M059J (cell line): ENCODE measurements around the gene GGA2. TPM values are rescaled to one million over a fixed set of nuclear protein-coding genes. Genes with fewer than 3 reads are reported as not detected.
A peak's percentile ranks its signal among the peaks of the same experiment; 100 is the strongest.
"Not testable (repeated sequence)": the region's sequence is repeated elsewhere in the genome, so short reads cannot be mapped to it uniquely, and the experiment has no call there.

ENCODE experiments used
- DNase-seq: peaks from one replicate; pipeline ENCODE4 v3.0.0-alpha.2; 2012; ENCODE audit warnings: low read depth
- total RNA-seq: library from RNA; depleted of rRNA; stranded (reverse); fragments of >200 nt; shearing (Covaris generic); gene quantifications from 2 replicates; pipeline ENCODE4 v1.2.3, GENCODE V29; 2014; rRNA removed

Gene GGA2, protein sequence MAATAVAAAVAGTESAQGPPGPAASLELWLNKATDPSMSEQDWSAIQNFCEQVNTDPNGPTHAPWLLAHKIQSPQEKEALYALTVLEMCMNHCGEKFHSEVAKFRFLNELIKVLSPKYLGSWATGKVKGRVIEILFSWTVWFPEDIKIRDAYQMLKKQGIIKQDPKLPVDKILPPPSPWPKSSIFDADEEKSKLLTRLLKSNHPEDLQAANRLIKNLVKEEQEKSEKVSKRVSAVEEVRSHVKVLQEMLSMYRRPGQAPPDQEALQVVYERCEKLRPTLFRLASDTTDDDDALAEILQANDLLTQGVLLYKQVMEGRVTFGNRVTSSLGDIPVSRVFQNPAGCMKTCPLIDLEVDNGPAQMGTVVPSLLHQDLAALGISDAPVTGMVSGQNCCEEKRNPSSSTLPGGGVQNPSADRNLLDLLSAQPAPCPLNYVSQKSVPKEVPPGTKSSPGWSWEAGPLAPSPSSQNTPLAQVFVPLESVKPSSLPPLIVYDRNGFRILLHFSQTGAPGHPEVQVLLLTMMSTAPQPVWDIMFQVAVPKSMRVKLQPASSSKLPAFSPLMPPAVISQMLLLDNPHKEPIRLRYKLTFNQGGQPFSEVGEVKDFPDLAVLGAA
- total RNA-seq, result 4.4 and 19.3 TPM in 2 replicates

- peak; percentile 72 for DNase-seq
Observed at GRCh38 chr16:23510164-23510914, at the start of gene GGA2. GGA2 (minus strand) TSS chr16:23510494; CDS start chr16:23510411, 83 bp downstream.

DNA sequence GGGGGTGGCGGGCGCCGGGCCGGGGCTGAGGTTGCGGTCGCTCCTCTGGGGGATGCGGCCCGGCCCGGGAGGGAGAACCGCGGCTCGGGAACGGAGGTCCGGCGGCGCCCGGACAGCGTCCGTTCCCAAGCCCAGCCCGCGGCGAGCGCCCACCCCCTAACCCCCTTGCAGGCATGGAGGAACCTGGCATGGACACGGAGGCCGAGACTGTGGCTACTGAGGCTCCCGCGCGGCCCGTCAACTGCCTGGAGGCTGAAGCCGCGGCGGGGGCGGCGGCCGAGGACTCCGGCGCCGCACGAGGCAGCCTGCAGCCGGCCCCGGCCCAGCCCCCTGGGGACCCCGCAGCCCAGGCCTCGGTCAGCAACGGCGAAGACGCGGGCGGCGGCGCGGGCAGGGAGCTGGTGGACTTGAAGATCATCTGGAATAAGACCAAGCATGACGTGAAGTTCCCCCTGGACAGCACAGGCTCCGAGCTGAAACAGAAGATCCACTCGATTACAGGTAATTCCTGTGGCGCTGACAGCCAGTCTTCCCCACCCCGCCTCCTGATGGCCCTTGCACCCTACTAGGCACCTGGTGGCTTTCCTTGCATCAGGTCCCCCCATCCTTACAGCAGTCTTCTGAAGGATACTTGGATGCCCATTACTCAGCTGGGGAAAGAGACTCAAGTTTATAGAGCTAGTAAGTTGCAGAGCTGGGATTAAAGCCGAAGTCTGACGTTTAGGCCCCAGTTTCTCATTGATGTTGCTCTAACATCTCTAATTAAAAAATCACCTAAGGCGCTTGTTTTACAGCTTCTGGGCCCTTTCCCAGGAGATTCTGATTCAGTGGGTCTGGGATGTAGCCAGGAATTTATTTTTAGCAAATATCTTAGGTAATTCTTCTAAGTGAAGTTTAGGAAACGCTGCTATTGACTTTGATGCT lies 47.7 kb upstream of the GGA2 start:
- peak; percentile 69 for DNase-seq

GRCh38 chr16:23556881-23557778 lies 46.8 kb upstream of the GGA2 start, which contains the start of the genes EARS2 and UBFD1:
EARS2 (minus strand) TSS chr16:23557350; CDS start chr16:23557343, 7 bp downstream.
UBFD1 (plus strand) TSS chr16:23557727; CDS start chr16:23557743, 16 bp downstream.
- peak; percentile 98 for DNase-seq

DNA sequence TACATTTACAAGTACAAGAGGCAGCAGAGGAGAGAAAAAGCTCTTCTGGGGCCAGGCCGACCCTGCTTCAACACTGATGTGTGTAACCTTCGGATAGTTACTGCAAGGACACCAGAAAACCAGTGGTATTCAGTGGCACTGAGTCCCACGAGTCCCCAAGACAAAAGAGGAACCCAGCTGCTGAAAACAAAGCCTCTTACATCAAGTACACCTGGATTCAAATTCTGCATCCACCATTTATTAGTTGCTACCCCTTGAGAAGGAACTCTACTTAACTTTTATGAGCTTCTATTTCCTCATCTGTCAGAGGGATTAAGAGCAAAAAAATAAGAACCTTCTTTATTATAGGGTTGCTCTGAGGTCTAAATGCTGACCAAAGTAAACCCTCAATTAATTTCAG lies 44.2 kb upstream of the GGA2 start:
- DNase-seq, result no peak

DNA sequence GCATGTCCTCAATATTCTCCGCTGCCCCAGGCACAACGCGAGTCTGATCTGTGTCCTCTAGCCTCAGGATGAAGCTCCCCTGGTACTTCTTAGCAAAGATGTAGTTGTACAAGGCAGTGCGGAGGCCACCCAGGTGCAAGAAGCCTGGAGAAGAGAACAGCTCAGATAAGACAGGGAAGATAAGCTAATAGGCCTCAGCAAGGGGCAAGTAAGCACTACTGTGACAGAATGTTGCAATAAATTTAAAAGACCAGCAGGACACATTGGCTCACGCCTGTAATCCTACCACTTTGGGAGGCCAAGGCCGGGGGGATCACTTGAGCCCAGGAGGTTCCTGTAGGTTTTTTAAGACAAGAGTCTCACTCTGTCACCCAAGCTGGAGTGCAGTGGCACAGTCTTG lies 41.9 kb upstream of the GGA2 start:
- no peak for DNase-seq

- DNase-seq, result no peak
Observed at GRCh38 chr16:23549938-23550337, 39.6 kb upstream of the GGA2 start.

DNA sequence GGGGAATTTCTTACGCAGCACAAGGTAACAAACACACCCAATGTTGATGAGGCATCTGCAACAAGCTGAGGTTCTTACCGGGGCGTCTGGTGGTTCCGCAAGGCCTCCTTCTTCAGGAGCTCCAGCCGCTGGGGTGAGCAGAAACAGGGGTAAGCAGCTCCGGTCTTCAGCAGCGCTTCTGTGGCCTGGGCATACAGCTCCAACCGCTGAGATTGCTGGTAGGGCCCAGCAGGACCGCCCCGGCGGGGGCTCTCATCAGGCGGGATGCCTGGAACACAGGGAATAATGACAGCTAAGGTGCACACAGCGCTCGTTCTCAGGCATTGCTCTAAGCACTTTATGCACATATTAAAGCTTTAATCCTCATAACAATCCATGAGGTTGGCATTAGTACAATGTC lies 34.1 kb upstream of the GGA2 start:
- no peak for DNase-seq

- DNase-seq, result not testable (repeated sequence)
Observed at GRCh38 chr16:23540817-23541178, 30.5 kb upstream of the GGA2 start.

- DNase-seq, result no peak
Observed at GRCh38 chr16:23539984-23540816, 29.9 kb upstream of the GGA2 start.

GRCh38 chr16:23538919-23539278 lies 28.6 kb upstream of the GGA2 start:
- no peak for DNase-seq

- no peak for DNase-seq
Observed at GRCh38 chr16:23537390-23537789, 27.1 kb upstream of the GGA2 start.

DNA sequence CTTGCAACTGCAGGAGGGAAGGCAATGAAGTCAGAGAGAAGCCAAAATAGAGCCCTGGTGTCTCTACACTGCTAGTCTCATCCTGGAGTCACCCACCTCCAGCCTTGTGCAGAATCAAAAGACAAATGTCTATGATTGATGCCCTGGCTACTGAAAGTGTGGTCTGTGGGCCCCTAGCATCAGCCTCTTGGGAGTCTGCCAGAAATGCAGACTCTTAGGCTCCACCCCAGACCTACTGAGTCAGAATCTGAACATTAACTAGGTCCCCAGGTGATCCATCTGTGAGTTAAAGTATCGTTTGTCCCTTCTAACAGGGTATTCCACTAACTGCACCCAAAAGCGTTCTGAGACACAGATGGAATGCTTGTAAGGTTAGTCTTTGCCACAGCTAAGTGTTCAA lies 25.6 kb upstream of the GGA2 start:
- no peak for DNase-seq

DNA sequence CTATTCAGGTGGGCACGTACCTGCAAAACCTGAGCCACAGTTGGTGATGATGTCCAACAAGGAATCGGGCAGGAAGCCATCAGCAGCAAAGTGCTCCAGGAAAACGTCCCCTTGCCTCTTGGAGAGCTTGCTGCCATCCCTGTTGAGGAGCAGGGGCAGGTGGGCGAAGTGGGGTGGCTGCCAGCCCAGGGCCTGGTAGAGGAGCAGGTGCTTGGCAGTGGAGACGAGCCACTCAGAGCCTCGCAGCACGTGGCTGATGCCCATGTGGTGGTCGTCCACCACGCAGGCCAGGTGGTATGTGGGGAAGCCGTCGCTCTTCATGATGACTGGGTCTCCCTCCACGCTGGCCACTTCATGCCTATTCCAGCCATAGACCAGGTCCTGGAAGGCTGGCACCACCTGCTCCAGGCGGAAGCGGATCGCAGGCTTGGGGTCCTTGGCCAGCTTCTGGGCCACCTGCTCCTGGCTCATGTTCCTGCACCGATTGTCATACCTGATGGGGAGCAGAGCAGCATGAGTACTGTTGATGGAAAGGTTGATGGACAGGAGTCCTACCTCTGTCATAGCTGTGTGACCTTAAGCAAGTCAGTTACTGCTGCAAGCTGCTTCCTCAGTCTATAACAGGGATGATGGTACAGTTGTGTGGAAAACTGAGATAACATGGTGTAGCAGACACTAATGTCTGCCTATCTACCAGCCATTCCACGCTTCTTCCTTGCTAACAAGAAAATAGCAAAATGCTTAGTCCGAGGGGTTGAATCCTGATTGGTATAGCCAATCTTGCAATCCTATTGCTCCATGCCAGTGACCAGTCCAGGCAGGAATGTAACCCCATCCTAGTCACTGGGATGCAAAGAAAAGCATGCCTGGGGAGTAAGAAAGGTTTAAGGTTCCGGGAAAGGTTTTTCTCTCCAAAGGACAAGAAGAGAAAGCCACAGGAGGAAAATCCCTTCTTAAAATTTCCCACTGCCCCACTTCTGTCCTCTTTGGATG lies 24.9 kb upstream of the GGA2 start:
- DNase-seq, result no peak

GRCh38 chr16:23532448-23532847 lies 22.2 kb upstream of the GGA2 start:
- no peak for DNase-seq

- DNase-seq, result no peak
Observed at GRCh38 chr16:23530062-23530461, 19.8 kb upstream of the GGA2 start.

DNA sequence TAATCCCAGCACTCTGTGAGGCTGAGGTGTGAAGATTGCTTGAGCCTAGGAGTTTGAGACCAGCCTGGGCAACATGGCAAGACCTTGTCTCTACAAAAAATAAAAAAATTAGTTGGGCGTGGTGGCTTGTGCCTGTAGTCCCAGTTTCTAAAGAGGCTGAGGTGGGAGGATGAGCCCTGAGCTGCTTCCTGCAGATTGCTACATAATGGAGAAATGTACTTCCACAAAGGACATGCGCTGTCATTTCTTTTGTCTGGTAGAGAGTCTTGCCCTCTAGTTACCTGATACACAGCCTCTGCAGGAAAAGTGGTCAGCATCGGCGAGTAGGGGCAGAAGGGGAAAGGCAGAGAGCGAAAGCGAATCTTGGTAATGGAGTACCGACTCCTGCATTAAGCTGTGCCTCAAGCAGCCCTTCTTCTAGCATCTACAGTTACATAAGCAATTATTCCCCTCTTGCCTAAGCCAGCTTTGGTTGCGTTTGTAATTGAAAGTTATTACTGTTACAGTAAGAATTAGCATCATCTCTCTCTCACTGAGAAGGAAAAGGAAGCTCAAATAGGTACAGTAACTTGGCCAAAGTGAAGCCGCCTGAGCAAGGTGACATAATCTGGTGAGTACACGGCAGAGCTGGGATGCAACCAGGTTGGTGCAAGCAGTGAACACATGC lies 18.5 kb upstream of the GGA2 start:
- DNase-seq, result no peak

GRCh38 chr16:23527961-23528643 lies 17.8 kb upstream of the GGA2 start:
- no peak for DNase-seq
